ENCODE measurements around the gene DEPDC5.
"Not testable (repeated sequence)": the region's sequence is repeated elsewhere in the genome, so short reads cannot be mapped to it uniquely, and the experiment has no call there.

The DEPDC5 gene

GRCh38 chr22:31737932-31738331, 15.9 kb upstream of the DEPDC5 start:
- no peak overlapping the region for H3K4me3 ChIP-seq (ENCODE audit: low read length)
- H3K9me2 ChIP-seq (replicated peaks; ENCODE audit: control insufficient read depth, low read length) = no peaks in the 10 kb centered on the region
- H3K4me1 ChIP-seq (ENCODE audit: control insufficient read depth, low read length) = no peaks in the 10 kb centered on the region
- peaks cover 80% of the 10 kb centered on the region for H3K36me3 ChIP-seq (ENCODE audit: control insufficient read depth, low read length)
- no peak for TF ChIP-seq EZH2phosphoT487 (IDR thresholded peaks at IDR 0.05; ENCODE audit: borderline replicate concordance, low read length)
- TF ChIP-seq, protein P1, sequence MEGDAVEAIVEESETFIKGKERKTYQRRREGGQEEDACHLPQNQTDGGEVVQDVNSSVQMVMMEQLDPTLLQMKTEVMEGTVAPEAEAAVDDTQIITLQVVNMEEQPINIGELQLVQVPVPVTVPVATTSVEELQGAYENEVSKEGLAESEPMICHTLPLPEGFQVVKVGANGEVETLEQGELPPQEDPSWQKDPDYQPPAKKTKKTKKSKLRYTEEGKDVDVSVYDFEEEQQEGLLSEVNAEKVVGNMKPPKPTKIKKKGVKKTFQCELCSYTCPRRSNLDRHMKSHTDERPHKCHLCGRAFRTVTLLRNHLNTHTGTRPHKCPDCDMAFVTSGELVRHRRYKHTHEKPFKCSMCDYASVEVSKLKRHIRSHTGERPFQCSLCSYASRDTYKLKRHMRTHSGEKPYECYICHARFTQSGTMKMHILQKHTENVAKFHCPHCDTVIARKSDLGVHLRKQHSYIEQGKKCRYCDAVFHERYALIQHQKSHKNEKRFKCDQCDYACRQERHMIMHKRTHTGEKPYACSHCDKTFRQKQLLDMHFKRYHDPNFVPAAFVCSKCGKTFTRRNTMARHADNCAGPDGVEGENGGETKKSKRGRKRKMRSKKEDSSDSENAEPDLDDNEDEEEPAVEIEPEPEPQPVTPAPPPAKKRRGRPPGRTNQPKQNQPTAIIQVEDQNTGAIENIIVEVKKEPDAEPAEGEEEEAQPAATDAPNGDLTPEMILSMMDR (IDR thresholded peaks at IDR 0.05; ENCODE audit: low read depth, low read length, poor library complexity, severe bottlenecking) = no peak
- no peak overlapping the region for H3K27ac ChIP-seq (ENCODE audit: low read depth, low read length)
- no peaks in the 10 kb centered on the region for H3K27me3 ChIP-seq (ENCODE audit: control insufficient read depth, low read length)
- H3F3A ChIP-seq (ENCODE audit: control insufficient read depth, insufficient read depth) = no peaks in the 10 kb centered on the region
- peaks cover 3% of the 10 kb centered on the region; the same call in 1 of the 2 replicates for H4K20me1 ChIP-seq (ENCODE audit: control insufficient read depth, insufficient read depth, low read depth, low read length)
- no peaks in the 10 kb centered on the region for H3K9me3 ChIP-seq (ENCODE audit: control insufficient read depth, insufficient read depth, low read length)
- no peak overlapping the region for H3K4me2 ChIP-seq (ENCODE audit: low read length)
- H3K79me2 ChIP-seq (ENCODE audit: control insufficient read depth, low read length) = peaks cover 96% of the 10 kb centered on the region

GRCh38 chr22:31738566-31738965, 15.3 kb upstream of the DEPDC5 start:
- H3K4me2 ChIP-seq (ENCODE audit: low read length) = no peak overlapping the region
- H3K4me1 ChIP-seq (ENCODE audit: control insufficient read depth, low read length) = no peaks in the 10 kb centered on the region
- TF ChIP-seq, protein P1 (IDR thresholded peaks at IDR 0.05; ENCODE audit: low read depth, low read length, poor library complexity, severe bottlenecking) = no peak
- TF ChIP-seq EZH2phosphoT487 (IDR thresholded peaks at IDR 0.05; ENCODE audit: borderline replicate concordance, low read length) = no peak
- H3K27me3 ChIP-seq (ENCODE audit: control insufficient read depth, low read length) = no peaks in the 10 kb centered on the region
- H3F3A ChIP-seq (ENCODE audit: control insufficient read depth, insufficient read depth) = no peaks in the 10 kb centered on the region
- H3K36me3 ChIP-seq (ENCODE audit: control insufficient read depth, low read length) = peaks cover 79% of the 10 kb centered on the region
- no peak overlapping the region for H3K27ac ChIP-seq (ENCODE audit: low read depth, low read length)
- H3K79me2 ChIP-seq (ENCODE audit: control insufficient read depth, low read length) = peaks cover 96% of the 10 kb centered on the region
- no peak overlapping the region for H3K4me3 ChIP-seq (ENCODE audit: low read length)
- no peaks in the 10 kb centered on the region for H3K9me3 ChIP-seq (ENCODE audit: control insufficient read depth, insufficient read depth, low read length)
- H4K20me1 ChIP-seq (ENCODE audit: control insufficient read depth, insufficient read depth, low read depth, low read length) = peaks cover 3% of the 10 kb centered on the region; the same call in 1 of the 2 replicates
- H3K9me2 ChIP-seq (replicated peaks; ENCODE audit: control insufficient read depth, low read length) = no peaks in the 10 kb centered on the region

GRCh38 chr22:31739795-31740201, 14.0 kb upstream of the DEPDC5 start:
- no peak overlapping the region for H3K27ac ChIP-seq (ENCODE audit: low read depth, low read length)
- H3K9me2 ChIP-seq (replicated peaks; ENCODE audit: control insufficient read depth, low read length) = no peaks in the 10 kb centered on the region
- no peaks in the 10 kb centered on the region for H3K9me3 ChIP-seq (ENCODE audit: control insufficient read depth, insufficient read depth, low read length)
- no peak overlapping the region for H3K4me2 ChIP-seq (ENCODE audit: low read length)
- peaks cover 96% of the 10 kb centered on the region for H3K79me2 ChIP-seq (ENCODE audit: control insufficient read depth, low read length)
- H3K27me3 ChIP-seq (ENCODE audit: control insufficient read depth, low read length) = no peaks in the 10 kb centered on the region
- no peaks in the 10 kb centered on the region for H3K4me1 ChIP-seq (ENCODE audit: control insufficient read depth, low read length)
- TF ChIP-seq, protein P1 (IDR thresholded peaks at IDR 0.05; ENCODE audit: low read depth, low read length, poor library complexity, severe bottlenecking) = no peak
- no peak for TF ChIP-seq EZH2phosphoT487 (IDR thresholded peaks at IDR 0.05; ENCODE audit: borderline replicate concordance, low read length)
- no peak overlapping the region for H3K4me3 ChIP-seq (ENCODE audit: low read length)
- H4K20me1 ChIP-seq (ENCODE audit: control insufficient read depth, insufficient read depth, low read depth, low read length) = peaks cover 2% of the 10 kb centered on the region; the same call in 1 of the 2 replicates
- peaks cover 73% of the 10 kb centered on the region for H3K36me3 ChIP-seq (ENCODE audit: control insufficient read depth, low read length)
- H3F3A ChIP-seq (ENCODE audit: control insufficient read depth, insufficient read depth) = no peaks in the 10 kb centered on the region

GRCh38 chr22:31740314-31740713, 13.5 kb upstream of the DEPDC5 start:
- H3K9me3 ChIP-seq (ENCODE audit: control insufficient read depth, insufficient read depth, low read length); H3K27me3 ChIP-seq (ENCODE audit: control insufficient read depth, low read length); H3F3A ChIP-seq (ENCODE audit: control insufficient read depth, insufficient read depth); H3K4me1 ChIP-seq (ENCODE audit: control insufficient read depth, low read length); H4K20me1 ChIP-seq (ENCODE audit: control insufficient read depth, insufficient read depth, low read depth, low read length); H3K27ac ChIP-seq (ENCODE audit: low read depth, low read length); H3K9me2 ChIP-seq (replicated peaks; ENCODE audit: control insufficient read depth, low read length); H3K4me2 ChIP-seq (ENCODE audit: low read length); H3K4me3 ChIP-seq (ENCODE audit: low read length): not testable (repeated sequence)
- peaks cover 94% of the 10 kb centered on the region for H3K79me2 ChIP-seq (ENCODE audit: control insufficient read depth, low read length)
- peaks cover 72% of the 10 kb centered on the region for H3K36me3 ChIP-seq (ENCODE audit: control insufficient read depth, low read length)
